HFFc6 (cell line): Measurements from ENCODE around the gene FAM209B. TPM values are rescaled to one million over a fixed set of nuclear protein-coding genes. Genes with fewer than 3 reads are reported as not detected.

Experiments used
- DNase-seq: peaks from one replicate; pipeline ENCODE4 v3.0.0-alpha.2; 2018
- H3K27ac Mint-ChIP-seq: 2 replicates; pipeline ENCODE4 v1.8.0; 2020; ENCODE audit warnings: mild to moderate bottlenecking, mixed read lengths
- H3K27me3 Mint-ChIP-seq: 2 replicates; pipeline ENCODE4 v1.8.0; 2021; ENCODE audit warnings: mild to moderate bottlenecking, moderate library complexity, mixed read lengths; ENCODE audit not compliant: insufficient read depth
- H3K36me3 Mint-ChIP-seq: 2 replicates; pipeline ENCODE4 v1.8.0; 2021; ENCODE audit warnings: low read depth, mixed read lengths
- H3K4me1 Mint-ChIP-seq: 2 replicates; pipeline ENCODE4 v1.8.0; 2020; ENCODE audit warnings: low read depth, mixed read lengths
- H3K4me3 Mint-ChIP-seq: 2 replicates; pipeline ENCODE4 v1.8.0; 2020; ENCODE audit warnings: mild to moderate bottlenecking, moderate library complexity, mixed read lengths
- H3K9me3 Mint-ChIP-seq: 2 replicates; pipeline ENCODE4 v1.8.0; 2020; ENCODE audit warnings: mild to moderate bottlenecking, mixed read lengths
- CTCF ChIP-seq: fragments of 200-600 bp; sonication (generic); IDR thresholded peaks from 2 replicates; pipeline ENCODE4 v1.5.0; 2021; ENCODE audit warnings: antibody characterized with exemption, mild to moderate bottlenecking
- total RNA-seq, 6 experiments: library from RNA; stranded (reverse); fragmentation: NEBNext Ultra II Directional; extraction: Animal tissue kit (Norgen Biotek cat#: 25700); gene quantifications; 2 replicates in 1 of 6; 3 replicates in 5 of 6; pipeline ENCODE4 v1.2.3, GENCODE V29; 2021

The FAM209B gene
- total RNA-seq, 6 experiments from 2014 or later = 0.28 to 0.31 TPM; not detected in 4

- Mint-ChIP-seq H3K4me1 (no peaks in the 10 kb centered on the region), H3K4me3 (no peak overlapping the region), H3K36me3 (peaks cover 57% of the 10 kb centered on the region), H3K9me3 (peaks cover 15% of the 10 kb centered on the region), H3K27ac (no peak overlapping the region), H3K27me3 (no peaks in the 10 kb centered on the region; the same call in 1 of the 2 replicates)
- TF ChIP-seq CTCF = no peak
- DNase-seq = no peak
Observed at GRCh38 chr20:56517211-56517610, 15.8 kb upstream of the FAM209B start.

GRCh38 chr20:56517641-56518040 is 15.4 kb upstream of the FAM209B start:
- H3K27ac Mint-ChIP-seq = no peak overlapping the region
- peaks cover 57% of the 10 kb centered on the region for H3K36me3 Mint-ChIP-seq
- no peaks in the 10 kb centered on the region for H3K4me1 Mint-ChIP-seq
- no peaks in the 10 kb centered on the region; the same call in 1 of the 2 replicates for H3K27me3 Mint-ChIP-seq
- no peak for TF ChIP-seq CTCF
- peaks cover 15% of the 10 kb centered on the region for H3K9me3 Mint-ChIP-seq
- H3K4me3 Mint-ChIP-seq = no peak overlapping the region
- no peak for DNase-seq

GRCh38 chr20:56518126-56518525 is 14.9 kb upstream of the FAM209B start:
- Mint-ChIP-seq H3K27me3 (no peaks in the 10 kb centered on the region; the same call in 1 of the 2 replicates), H3K4me3 (no peak overlapping the region), H3K9me3 (peaks cover 15% of the 10 kb centered on the region), H3K27ac (no peak overlapping the region), H3K4me1 (no peaks in the 10 kb centered on the region), H3K36me3 (peaks cover 57% of the 10 kb centered on the region)
- no peak for DNase-seq
- TF ChIP-seq CTCF = no peak

GRCh38 chr20:56518721-56519398 is 14.2 kb upstream of the FAM209B start:
- no peak for DNase-seq
- peaks cover 55% of the 10 kb centered on the region for H3K36me3 Mint-ChIP-seq
- H3K27me3 Mint-ChIP-seq = no peaks in the 10 kb centered on the region; the same call in 1 of the 2 replicates
- peaks cover 15% of the 10 kb centered on the region for H3K9me3 Mint-ChIP-seq
- TF ChIP-seq CTCF = no peak
- H3K27ac Mint-ChIP-seq = no peak overlapping the region
- H3K4me1 Mint-ChIP-seq = no peaks in the 10 kb centered on the region
- H3K4me3 Mint-ChIP-seq = no peak overlapping the region

- no peaks in the 10 kb centered on the region for H3K4me1 Mint-ChIP-seq
- H3K27ac Mint-ChIP-seq = no peak overlapping the region
- no peak for TF ChIP-seq CTCF
- DNase-seq = no peak
- no peaks in the 10 kb centered on the region; the same call in none of the 2 replicates for H3K27me3 Mint-ChIP-seq
- H3K36me3 Mint-ChIP-seq = peaks cover 54% of the 10 kb centered on the region
- no peak overlapping the region for H3K4me3 Mint-ChIP-seq
- peaks cover 15% of the 10 kb centered on the region for H3K9me3 Mint-ChIP-seq
Observed at GRCh38 chr20:56519551-56519950, 13.5 kb upstream of the FAM209B start.
